Activated CD4-positive, alpha-beta T cell treated with anti-CD3 and anti-CD28 coated beads, Interleukin-2, amount 10 ng/mL, durations not matched to agents 24 days and 14 days (primary cell): ENCODE measurements around the gene MBTPS1. TPM values are rescaled to one million over a fixed set of nuclear protein-coding genes. Genes with fewer than 3 reads are reported as not detected.

ENCODE experiments used
- DNase-seq: peaks from one replicate; pipeline ENCODE4 v3.0.0; 2022
- H3K27ac Mint-ChIP-seq: one replicate; pipeline ENCODE4 v1.8.0; 2022; ENCODE audit warnings: mild to moderate bottlenecking, mixed read lengths
- H3K27me3 Mint-ChIP-seq: one replicate; pipeline ENCODE4 v1.8.0; 2022; ENCODE audit warnings: mixed read lengths
- H3K36me3 Mint-ChIP-seq: one replicate; pipeline ENCODE4 v1.8.0; 2022; ENCODE audit warnings: low read depth, mild to moderate bottlenecking, mixed read lengths
- H3K4me1 Mint-ChIP-seq: one replicate; pipeline ENCODE4 v1.8.0; 2021; ENCODE audit warnings: mixed read lengths
- H3K4me3 Mint-ChIP-seq: one replicate; pipeline ENCODE4 v1.8.0; 2022; ENCODE audit warnings: mild to moderate bottlenecking, moderate library complexity, mixed read lengths
- H3K9me3 Mint-ChIP-seq: one replicate; pipeline ENCODE4 v1.8.0; 2021; ENCODE audit warnings: mixed read lengths
- intact Hi-C: fragments of 100-400 bp; cut with micrococcal nuclease; formaldehyde crosslinking; loops from one replicate; pipeline ENCODE4 v1.15.1; 2023
- total RNA-seq: library from RNA; stranded (reverse); gene quantifications from 2 replicates; pipeline ENCODE4 v1.2.3, GENCODE V29; 2022

Gene MBTPS1
- total RNA-seq, 1 donor from 2014 or later: 52.3 TPM

- intact Hi-C loops: loop anchor here (2.0 kb wide), 1 partner anchor 59 kb away; no protein-coding TSS in a partner anchor
- peaks cover 16% of the 10 kb centered on the region for H3K27me3 Mint-ChIP-seq
- DNase-seq: no peak
- H3K4me3 Mint-ChIP-seq: peak overlapping the region; percentile 94
- H3K27ac Mint-ChIP-seq: peak overlapping the region; percentile 86
- H3K4me1 Mint-ChIP-seq: peaks cover 20% of the 10 kb centered on the region
- peaks cover 4% of the 10 kb centered on the region for H3K36me3 Mint-ChIP-seq
- no peaks in the 10 kb centered on the region for H3K9me3 Mint-ChIP-seq
These were observed 27.1 kb upstream of the MBTPS1 start for GRCh38 chr16:84143784-84144199.

GRCh38 chr16:84143081-84143480 lies 26.3 kb upstream of the MBTPS1 start:
- Mint-ChIP-seq H3K36me3 (peaks cover 4% of the 10 kb centered on the region), H3K4me3 (peak overlapping the region; percentile 43), H3K27me3 (peaks cover 16% of the 10 kb centered on the region), H3K27ac (no peak overlapping the region), H3K4me1 (peaks cover 23% of the 10 kb centered on the region), H3K9me3 (no peaks in the 10 kb centered on the region)
- no peak for DNase-seq
- intact Hi-C loops: no loop called here

- H3K27ac Mint-ChIP-seq: no peak overlapping the region
- peaks cover 10% of the 10 kb centered on the region for H3K27me3 Mint-ChIP-seq
- H3K9me3 Mint-ChIP-seq: no peaks in the 10 kb centered on the region
- peaks cover 30% of the 10 kb centered on the region for H3K4me1 Mint-ChIP-seq
- H3K36me3 Mint-ChIP-seq: peaks cover 4% of the 10 kb centered on the region
- DNase-seq: peak; percentile 69
- no peak overlapping the region for H3K4me3 Mint-ChIP-seq
- intact Hi-C loops: no loop called here
These were observed 24.5 kb upstream of the MBTPS1 start for GRCh38 chr16:84141143-84141670.

- Mint-ChIP-seq H3K36me3 (peaks cover 6% of the 10 kb centered on the region), H3K27ac (no peak overlapping the region), H3K4me3 (no peak overlapping the region), H3K4me1 (peaks cover 32% of the 10 kb centered on the region), H3K9me3 (no peaks in the 10 kb centered on the region), H3K27me3 (peaks cover 10% of the 10 kb centered on the region)
- intact Hi-C loops: no loop called here
- DNase-seq: no peak
These were observed 23.0 kb upstream of the MBTPS1 start for GRCh38 chr16:84139628-84140258.

- H3K4me3 Mint-ChIP-seq: peak overlapping the region; percentile 48
- peaks cover 6% of the 10 kb centered on the region for H3K27me3 Mint-ChIP-seq
- H3K4me1 Mint-ChIP-seq: peaks cover 29% of the 10 kb centered on the region
- peak overlapping the region; percentile 82 for H3K27ac Mint-ChIP-seq
- intact Hi-C loops: loop anchor here (1.0 kb wide), 1 partner anchor 23 kb away; the partner anchor contains the start of gene MBTPS1
- no peaks in the 10 kb centered on the region for H3K9me3 Mint-ChIP-seq
- DNase-seq: peak; percentile 74
- peaks cover 3% of the 10 kb centered on the region for H3K36me3 Mint-ChIP-seq
These were observed 22.3 kb upstream of the MBTPS1 start for GRCh38 chr16:84138824-84139627.

- H3K36me3 Mint-ChIP-seq: peaks cover 3% of the 10 kb centered on the region
- DNase-seq: no peak
- H3K27me3 Mint-ChIP-seq: peaks cover 5% of the 10 kb centered on the region
- H3K27ac Mint-ChIP-seq: no peak overlapping the region
- H3K4me1 Mint-ChIP-seq: peaks cover 27% of the 10 kb centered on the region
- H3K4me3 Mint-ChIP-seq: no peak overlapping the region
- no peaks in the 10 kb centered on the region for H3K9me3 Mint-ChIP-seq
- intact Hi-C loops: loop anchor here (1.0 kb wide), 1 partner anchor 22 kb away; the partner anchor contains the start of gene MBTPS1
These were observed 21.7 kb upstream of the MBTPS1 start for GRCh38 chr16:84138500-84138823.

- peaks cover 1% of the 10 kb centered on the region for H3K27me3 Mint-ChIP-seq
- H3K4me1 Mint-ChIP-seq: peaks cover 24% of the 10 kb centered on the region
- peaks cover 3% of the 10 kb centered on the region for H3K36me3 Mint-ChIP-seq
- no peak overlapping the region for H3K27ac Mint-ChIP-seq
- DNase-seq: no peak
- intact Hi-C loops: loop anchor here (1.0 kb wide), 1 partner anchor 22 kb away; the partner anchor contains the start of gene MBTPS1
- H3K4me3 Mint-ChIP-seq: no peak overlapping the region
- no peaks in the 10 kb centered on the region for H3K9me3 Mint-ChIP-seq
These were observed 21.1 kb upstream of the MBTPS1 start for GRCh38 chr16:84137769-84138357.

- Mint-ChIP-seq H3K4me3 (no peak overlapping the region), H3K27ac (no peak overlapping the region), H3K27me3 (no peaks in the 10 kb centered on the region), H3K36me3 (peaks cover 3% of the 10 kb centered on the region), H3K9me3 (no peaks in the 10 kb centered on the region), H3K4me1 (peaks cover 23% of the 10 kb centered on the region)
- no peak for DNase-seq
- intact Hi-C loops: no loop called here
These were observed 20.5 kb upstream of the MBTPS1 start for GRCh38 chr16:84137287-84137686.

- intact Hi-C loops: no loop called here
- no peak for DNase-seq
- Mint-ChIP-seq H3K4me1 (peaks cover 23% of the 10 kb centered on the region), H3K36me3 (peaks cover 3% of the 10 kb centered on the region), H3K9me3 (no peaks in the 10 kb centered on the region), H3K27me3 (no peaks in the 10 kb centered on the region), H3K4me3 (no peak overlapping the region), H3K27ac (no peak overlapping the region)
These were observed 19.8 kb upstream of the MBTPS1 start for GRCh38 chr16:84136331-84137125.

GRCh38 chr16:84132527-84133285 lies 16.0 kb upstream of the MBTPS1 start:
- H3K4me3 Mint-ChIP-seq: no peak overlapping the region
- H3K27ac Mint-ChIP-seq: no peak overlapping the region
- no peaks in the 10 kb centered on the region for H3K27me3 Mint-ChIP-seq
- intact Hi-C loops: no loop called here
- peaks cover 9% of the 10 kb centered on the region for H3K4me1 Mint-ChIP-seq
- H3K9me3 Mint-ChIP-seq: no peaks in the 10 kb centered on the region
- DNase-seq: no peak
- H3K36me3 Mint-ChIP-seq: peaks cover 12% of the 10 kb centered on the region

- no peak overlapping the region for H3K4me3 Mint-ChIP-seq
- H3K27me3 Mint-ChIP-seq: no peaks in the 10 kb centered on the region
- no peak for DNase-seq
- intact Hi-C loops: no loop called here
- no peaks in the 10 kb centered on the region for H3K9me3 Mint-ChIP-seq
- peaks cover 4% of the 10 kb centered on the region for H3K4me1 Mint-ChIP-seq
- no peak overlapping the region for H3K27ac Mint-ChIP-seq
- peaks cover 12% of the 10 kb centered on the region for H3K36me3 Mint-ChIP-seq
These were observed 14.4 kb upstream of the MBTPS1 start for GRCh38 chr16:84131117-84131516.

- no peak overlapping the region for H3K4me3 Mint-ChIP-seq
- peaks cover 4% of the 10 kb centered on the region for H3K36me3 Mint-ChIP-seq
- H3K27ac Mint-ChIP-seq: no peak overlapping the region
- no peaks in the 10 kb centered on the region for H3K9me3 Mint-ChIP-seq
- DNase-seq: no peak
- no peaks in the 10 kb centered on the region for H3K27me3 Mint-ChIP-seq
- peaks cover 3% of the 10 kb centered on the region for H3K4me1 Mint-ChIP-seq
- intact Hi-C loops: no loop called here
These were observed 7.7 kb upstream of the MBTPS1 start for GRCh38 chr16:84124257-84125073.
